GM21447 (cell line): ENCODE results near the gene AFP.

Experiments
- ATAC-seq: cut with Tn5 transposase; IDR thresholded peaks from one replicate; pipeline ENCODE4 v1.9.1; 2021; ENCODE audit not compliant: unreplicated experiment

AFP gene

DNA sequence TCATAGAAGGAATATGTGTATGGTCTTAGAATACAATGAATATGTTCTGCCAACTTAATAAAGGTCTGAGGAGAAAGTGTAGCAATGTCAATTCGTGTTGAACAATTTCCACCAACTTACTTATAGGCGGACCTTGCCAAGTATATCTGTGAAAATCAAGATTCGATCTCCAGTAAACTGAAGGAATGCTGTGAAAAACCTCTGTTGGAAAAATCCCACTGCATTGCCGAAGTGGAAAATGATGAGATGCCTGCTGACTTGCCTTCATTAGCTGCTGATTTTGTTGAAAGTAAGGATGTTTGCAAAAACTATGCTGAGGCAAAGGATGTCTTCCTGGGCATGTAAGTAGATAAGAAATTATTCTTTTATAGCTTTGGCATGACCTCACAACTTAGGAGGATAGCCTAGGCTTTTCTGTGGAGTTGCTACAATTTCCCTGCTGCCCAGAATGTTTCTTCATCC lies 22.7 kb upstream of the AFP start:
- ATAC-seq, result no peak

DNA sequence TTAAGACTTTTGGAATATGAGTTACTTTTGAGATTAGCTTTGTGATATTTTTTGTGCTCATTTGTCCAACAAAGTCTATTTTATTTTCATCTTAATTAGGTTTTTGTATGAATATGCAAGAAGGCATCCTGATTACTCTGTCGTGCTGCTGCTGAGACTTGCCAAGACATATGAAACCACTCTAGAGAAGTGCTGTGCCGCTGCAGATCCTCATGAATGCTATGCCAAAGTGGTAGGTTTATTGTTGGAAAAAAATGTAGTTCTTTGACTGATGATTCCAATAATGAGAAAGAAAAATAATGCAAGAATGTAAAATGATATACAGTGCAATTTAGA lies 21.1 kb upstream of the AFP start:
- no peak for ATAC-seq

DNA sequence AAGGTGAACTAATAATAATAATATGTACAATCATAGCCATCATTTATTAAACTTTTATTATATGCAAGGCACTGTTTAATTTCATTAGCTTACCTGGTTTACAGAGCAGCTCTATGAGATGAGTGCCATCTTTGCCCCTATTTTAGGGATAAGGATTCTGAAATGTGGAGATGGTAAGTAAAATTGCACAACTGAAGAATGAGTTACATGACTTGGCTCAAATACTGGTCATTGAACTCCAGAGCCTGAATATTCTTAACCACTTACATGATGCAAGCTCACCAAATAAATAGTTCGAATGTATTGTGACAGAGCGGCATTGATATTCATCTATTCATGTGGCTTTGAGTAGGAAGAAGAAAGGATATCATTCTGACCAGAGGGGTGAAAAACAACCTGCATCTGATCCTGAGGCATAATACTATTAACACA lies 20.2 kb upstream of the AFP start:
- no peak for ATAC-seq

DNA sequence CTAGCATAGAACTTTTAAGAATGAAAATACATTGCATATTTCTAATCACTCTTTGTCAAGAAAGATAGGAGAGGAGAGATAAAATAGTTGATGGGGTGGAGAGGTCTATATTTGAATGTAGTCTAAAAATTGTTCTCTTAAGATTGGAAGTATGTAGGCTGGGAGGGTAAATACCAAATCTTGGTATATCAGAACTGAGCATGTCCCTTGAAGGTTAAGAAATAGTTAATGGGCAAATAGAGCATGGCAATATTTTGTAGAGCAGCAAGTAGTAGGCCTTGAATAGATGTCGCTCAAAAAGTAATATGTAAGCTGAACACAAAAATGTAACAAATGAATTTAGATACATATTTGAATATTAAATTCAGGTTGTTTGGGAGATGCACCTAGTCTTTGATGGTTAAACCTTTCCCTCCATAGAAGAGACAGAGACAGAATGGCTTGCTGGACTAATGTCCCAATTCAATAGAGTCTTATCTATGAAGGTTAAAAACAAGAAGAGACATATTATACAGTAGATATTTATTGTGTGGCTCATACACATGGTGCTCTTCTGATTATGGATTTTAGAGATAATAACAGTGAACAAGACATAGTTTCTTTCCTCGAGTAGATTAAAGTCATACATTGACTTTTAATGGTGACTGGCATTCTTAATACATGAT lies 19.5 kb upstream of the AFP start:
- no peak for ATAC-seq

DNA sequence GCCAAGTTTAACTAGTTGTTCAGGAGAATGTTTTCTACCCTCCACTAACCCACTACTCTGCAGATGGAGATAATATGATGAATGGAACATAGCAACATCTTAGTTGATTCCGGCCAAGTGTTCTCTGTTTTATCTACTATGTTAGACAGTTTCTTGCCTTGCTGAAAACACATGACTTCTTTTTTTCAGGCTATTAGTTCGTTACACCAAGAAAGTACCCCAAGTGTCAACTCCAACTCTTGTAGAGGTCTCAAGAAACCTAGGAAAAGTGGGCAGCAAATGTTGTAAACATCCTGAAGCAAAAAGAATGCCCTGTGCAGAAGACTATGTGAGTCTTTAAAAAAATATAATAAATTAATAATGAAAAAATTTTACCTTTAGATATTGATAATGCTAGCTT lies 18.7 kb upstream of the AFP start:
- ATAC-seq, result no peak

DNA sequence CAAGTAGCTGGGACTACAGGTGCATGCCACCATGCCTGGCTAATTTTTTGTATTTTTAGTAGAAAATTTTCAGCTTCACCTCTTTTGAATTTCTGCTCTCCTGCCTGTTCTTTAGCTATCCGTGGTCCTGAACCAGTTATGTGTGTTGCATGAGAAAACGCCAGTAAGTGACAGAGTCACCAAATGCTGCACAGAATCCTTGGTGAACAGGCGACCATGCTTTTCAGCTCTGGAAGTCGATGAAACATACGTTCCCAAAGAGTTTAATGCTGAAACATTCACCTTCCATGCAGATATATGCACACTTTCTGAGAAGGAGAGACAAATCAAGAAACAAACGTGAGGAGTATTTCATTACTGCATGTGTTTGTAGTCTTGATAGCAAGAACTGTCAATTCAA lies 18.0 kb upstream of the AFP start:
- no peak for ATAC-seq

DNA sequence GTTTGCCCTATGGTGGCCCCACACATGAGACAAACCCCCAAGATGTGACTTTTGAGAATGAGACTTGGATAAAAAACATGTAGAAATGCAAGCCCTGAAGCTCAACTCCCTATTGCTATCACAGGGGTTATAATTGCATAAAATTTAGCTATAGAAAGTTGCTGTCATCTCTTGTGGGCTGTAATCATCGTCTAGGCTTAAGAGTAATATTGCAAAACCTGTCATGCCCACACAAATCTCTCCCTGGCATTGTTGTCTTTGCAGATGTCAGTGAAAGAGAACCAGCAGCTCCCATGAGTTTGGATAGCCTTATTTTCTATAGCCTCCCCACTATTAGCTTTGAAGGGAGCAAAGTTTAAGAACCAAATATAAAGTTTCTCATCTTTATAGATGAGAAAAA lies 17.3 kb upstream of the AFP start:
- ATAC-seq, result no peak

DNA sequence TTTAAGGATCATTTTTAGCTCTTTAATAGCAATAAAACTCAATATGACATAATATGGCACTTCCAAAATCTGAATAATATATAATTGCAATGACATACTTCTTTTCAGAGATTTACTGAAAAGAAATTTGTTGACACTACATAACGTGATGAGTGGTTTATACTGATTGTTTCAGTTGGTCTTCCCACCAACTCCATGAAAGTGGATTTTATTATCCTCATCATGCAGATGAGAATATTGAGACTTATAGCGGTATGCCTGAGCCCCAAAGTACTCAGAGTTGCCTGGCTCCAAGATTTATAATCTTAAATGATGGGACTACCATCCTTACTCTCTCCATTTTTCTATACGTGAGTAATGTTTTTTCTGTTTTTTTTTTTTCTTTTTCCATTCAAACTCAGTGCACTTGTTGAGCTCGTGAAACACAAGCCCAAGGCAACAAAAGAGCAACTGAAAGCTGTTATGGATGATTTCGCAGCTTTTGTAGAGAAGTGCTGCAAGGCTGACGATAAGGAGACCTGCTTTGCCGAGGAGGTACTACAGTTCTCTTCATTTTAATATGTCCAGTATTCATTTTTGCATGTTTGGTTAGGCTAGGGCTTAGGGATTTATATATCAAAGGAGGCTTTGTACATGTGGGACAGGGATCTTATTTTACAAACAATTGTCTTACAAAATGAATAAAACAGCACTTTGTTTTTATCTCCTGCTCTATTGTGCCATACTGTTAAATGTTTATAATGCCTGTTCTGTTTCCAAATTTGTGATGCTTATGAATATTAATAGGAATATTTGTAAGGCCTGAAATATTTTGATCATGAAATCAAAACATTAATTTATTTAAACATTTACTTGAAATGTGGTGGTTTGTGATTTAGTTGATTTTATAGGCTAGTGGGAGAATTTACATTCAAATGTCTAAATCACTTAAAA lies 16.6 kb upstream of the AFP start:
- ATAC-seq, result no peak

DNA sequence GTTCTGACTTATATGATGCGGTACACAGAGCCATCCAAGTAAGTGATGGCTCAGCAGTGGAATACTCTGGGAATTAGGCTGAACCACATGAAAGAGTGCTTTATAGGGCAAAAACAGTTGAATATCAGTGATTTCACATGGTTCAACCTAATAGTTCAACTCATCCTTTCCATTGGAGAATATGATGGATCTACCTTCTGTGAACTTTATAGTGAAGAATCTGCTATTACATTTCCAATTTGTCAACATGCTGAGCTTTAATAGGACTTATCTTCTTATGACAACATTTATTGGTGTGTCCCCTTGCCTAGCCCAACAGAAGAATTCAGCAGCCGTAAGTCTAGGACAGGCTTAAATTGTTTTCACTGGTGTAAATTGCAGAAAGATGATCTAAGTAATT lies 15.4 kb upstream of the AFP start:
- no peak for ATAC-seq

DNA sequence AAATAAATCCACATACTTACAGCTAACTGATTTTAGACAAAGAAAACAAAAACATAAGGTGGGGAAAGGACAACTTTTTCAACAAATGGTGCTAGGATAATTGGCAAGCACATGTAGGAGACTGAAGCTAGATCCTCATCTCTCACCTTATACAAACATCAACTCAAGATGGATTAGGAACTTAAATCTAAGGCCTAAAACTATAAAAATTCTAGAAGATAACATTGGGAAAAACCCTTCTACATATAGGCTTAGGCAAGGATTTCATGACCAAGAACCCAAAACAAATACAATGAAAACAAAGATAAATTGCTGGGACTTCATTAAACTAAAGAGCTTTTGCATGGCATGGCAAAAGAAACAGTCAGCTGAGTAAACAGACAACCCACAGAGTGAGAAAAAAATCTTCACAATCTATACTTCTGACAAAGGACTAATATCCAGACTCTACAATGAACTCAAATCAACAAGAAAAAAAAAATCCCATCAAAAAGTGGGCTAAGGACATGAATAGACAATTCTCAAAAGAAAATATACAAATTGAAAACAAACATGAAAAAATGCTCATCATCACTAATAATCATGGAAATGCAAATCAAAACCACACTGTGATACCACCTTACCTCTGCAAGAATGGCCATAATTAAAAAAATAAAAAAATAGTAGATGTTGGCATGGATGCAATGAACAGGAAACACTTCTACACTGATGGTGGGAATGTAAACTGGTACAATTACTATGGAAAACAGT lies 14.1 kb upstream of the AFP start:
- no peak for ATAC-seq

DNA sequence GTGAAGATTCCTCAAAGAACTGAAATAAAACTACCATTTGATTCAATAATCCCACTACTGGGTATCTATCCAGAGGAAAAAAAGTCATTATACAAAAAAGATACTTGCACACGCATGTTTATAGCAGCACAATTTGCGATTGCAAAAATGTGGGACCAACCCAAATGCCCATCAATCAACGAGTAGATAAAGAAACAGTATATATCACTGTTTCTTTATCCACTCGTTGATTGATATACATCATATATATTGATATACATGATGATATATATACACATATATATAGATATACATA lies 13.6 kb upstream of the AFP start:
- no peak for ATAC-seq

DNA sequence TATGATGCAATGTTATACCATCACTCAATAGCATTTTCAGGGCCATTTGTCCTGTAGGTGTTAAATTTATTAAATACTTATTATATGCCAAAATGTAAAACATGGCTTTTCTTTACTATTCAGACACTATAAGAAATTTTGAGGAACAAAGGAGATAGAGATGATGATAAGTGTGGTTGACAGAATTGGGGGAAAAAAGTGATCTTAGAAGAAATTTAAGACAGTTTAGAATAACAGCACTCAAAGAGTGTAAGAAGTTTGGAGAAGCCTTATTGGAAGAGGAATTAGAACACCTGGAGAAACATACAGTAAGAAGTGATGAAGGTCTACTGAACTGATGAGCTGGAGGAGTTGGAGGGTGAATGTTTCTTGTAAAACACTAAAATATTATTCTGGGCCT lies 12.8 kb upstream of the AFP start:
- ATAC-seq, result no peak

DNA sequence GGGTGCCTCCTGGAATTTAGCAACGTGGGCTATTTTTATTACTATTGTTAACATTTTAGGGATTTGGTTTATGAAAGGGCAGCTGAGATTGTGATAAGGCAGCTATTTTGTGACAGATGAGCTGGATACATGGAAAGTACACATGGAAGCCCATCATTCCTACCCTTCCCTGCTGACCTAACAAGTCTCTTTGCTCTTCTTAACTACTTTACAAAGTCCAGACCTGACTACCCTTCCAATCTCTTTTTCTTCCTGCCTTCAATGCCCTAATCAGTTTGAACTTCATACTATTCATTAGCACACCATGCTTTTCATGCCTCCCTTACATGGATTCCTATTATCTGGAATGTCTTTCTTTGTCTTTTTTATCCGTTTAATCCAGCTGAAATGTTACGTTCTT lies 9.4 kb upstream of the AFP start:
- no peak for ATAC-seq

DNA sequence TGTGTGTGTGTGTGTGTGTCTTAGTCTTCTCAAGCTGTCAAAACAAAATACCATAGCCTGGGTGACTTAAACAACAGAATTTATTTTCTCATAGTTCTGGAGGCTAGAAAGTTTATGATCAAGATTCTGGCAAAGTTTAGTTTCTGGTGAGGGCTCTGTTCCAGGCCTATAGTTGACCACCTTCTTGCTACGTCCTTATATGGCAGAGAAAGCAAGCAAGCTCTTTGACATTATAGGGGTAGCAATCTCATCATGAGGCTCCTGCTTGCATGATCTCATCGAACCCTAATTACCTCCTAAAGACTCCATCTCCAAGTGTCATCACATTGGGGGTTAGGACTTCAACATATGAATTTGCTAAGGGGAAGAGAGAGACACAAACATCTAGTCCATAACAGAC lies 6.9 kb upstream of the AFP start:
- ATAC-seq, result no peak

DNA sequence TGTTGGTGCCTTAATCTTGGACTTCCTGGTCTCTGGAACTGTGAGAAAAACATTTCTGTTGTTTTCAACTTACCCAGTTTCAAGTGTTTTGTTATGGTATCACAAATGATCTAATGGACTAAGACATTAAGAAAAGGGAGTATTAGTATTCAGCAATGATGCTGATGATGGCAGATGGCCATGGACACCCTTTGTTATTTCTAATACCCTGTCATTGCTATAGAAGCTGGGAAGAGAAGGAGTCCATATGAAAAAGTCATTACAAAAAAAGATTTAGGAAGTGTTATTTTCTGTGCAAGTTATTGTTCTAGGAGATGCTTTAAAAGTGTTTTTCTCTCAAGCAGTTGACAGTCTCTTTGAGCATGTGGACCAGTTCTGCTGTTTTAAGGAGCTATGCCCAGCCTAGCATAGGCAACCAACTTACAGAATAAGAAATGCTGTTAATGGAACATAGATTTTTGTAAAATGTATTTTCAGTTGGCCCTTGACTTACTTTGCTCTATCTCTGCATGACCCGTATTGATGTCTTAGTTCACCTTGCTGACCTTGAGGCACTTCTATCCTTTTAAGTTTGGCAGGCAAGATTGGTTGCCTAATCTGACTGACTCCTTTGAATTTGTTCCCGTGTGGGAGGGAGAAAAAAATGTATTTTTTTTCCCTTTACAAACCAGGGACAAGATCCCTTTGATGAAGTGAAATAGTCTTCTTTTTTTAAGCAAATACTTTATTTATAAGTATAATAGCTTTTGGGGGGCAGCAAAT lies 6.0 kb upstream of the AFP start:
- ATAC-seq, result no peak

DNA sequence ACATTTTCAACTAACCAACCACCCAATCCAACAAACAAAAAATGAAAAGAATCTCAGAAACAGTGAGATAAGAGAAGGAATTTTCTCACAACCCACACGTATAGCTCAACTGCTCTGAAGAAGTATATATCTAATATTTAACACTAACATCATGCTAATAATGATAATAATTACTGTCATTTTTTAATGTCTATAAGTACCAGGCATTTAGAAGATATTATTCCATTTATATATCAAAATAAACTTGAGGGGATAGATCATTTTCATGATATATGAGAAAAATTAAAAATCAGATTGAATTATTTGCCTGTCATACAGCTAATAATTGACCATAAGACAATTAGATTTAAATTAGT lies 4.2 kb upstream of the AFP start:
- ATAC-seq, result no peak

DNA sequence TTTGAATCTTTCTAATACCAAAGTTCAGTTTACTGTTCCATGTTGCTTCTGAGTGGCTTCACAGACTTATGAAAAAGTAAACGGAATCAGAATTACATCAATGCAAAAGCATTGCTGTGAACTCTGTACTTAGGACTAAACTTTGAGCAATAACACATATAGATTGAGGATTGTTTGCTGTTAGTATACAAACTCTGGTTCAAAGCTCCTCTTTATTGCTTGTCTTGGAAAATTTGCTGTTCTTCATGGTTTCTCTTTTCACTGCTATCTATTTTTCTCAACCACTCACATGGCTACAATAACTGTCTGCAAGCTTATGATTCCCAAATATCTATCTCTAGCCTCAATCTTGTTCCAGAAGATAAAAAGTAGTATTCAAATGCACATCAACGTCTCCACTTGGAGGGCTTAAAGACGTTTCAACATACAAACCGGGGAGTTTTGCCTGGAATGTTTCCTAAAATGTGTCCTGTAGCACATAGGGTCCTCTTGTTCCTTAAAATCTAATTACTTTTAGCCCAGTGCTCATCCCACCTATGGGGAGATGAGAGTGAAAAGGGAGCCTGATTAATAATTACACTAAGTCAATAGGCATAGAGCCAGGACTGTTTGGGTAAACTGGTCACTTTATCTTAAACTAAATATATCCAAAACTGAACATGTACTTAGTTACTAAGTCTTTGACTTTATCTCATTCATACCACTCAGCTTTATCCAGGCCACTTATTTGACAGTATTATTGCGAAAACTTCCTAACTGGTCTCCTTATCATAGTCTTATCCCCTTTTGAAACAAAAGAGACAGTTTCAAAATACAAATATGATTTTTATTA lies 3.6 kb upstream of the AFP start:
- no peak for ATAC-seq

DNA sequence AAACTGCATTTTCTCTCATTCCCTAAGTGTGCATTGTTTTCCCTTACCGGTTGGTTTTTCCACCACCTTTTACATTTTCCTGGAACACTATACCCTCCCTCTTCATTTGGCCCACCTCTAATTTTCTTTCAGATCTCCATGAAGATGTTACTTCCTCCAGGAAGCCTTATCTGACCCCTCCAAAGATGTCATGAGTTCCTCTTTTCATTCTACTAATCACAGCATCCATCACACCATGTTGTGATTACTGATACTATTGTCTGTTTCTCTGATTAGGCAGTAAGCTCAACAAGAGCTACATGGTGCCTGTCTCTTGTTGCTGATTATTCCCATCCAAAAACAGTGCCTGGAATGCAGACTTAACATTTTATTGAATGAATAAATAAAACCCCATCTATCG lies 2.9 kb upstream of the AFP start:
- ATAC-seq, result no peak

DNA sequence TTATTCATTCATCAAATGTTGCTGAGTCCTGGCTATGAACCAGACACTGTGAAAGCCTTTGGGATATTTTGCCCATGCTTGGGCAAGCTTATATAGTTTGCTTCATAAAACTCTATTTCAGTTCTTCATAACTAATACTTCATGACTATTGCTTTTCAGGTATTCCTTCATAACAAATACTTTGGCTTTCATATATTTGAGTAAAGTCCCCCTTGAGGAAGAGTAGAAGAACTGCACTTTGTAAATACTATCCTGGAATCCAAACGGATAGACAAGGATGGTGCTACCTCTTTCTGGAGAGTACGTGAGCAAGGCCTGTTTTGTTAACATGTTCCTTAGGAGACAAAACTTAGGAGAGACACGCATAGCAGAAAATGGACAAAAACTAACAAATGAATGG lies 1.7 kb upstream of the AFP start:
- ATAC-seq, result peak; percentile 58

DNA sequence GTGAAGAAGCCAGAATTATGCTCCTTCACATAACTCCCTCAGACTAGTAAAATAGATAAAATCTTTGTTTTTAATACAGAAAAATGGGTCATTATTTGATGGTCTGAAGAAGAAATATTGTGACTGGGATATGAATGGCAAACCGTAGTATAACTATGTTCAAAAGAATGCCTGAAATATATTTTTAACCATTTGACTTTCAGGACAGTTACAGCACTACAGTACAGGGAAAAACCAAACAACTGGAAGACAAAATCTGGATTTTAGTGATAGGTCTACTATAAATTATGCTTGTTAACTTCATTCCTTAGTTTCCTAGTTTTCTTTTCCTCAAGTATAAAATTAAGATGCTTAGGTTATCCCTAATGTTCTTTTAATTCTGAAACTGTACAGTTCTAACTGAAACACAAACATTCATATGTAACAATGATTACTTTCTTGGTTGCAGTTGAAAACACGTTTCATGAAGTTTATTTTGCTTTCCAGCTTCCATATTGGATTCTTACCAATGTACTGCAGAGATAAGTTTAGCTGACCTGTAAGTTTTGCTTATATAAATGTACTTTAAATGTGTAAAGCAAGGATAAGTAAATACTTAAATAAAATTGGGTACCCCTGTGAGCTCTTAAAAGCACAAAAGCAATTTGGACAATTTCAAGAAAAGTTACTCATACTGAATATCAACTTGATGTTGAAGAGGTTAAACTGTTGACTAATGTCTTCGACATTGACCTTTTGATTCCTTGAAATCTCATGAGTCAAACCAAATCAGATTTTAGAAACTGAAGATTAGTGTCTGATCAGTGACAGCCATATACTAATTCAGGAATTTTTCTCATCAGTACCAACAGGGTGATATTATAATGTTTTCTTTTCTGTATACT lies 895 bp downstream of the AFP start:
- ATAC-seq, result no peak
